Tracheal epithelial cell (primary cell): ENCODE data around the gene CD22. TPM values are rescaled to one million over a fixed set of nuclear protein-coding genes. Genes with fewer than 3 reads are reported as not detected.

Experiments
- total RNA-seq: library from RNA; depleted of rRNA; stranded (reverse); fragments of >200 nt; gene quantifications from 2 replicates; pipeline ENCODE4 v1.2.1, GENCODE V29; 2014

Gene CD22
- total RNA-seq = not detected in 2 replicates

GRCh38 chr19:35328851-35329285, at the start of gene CD22:
CD22 (plus strand) TSS chr19:35329187; CDS start chr19:35332041, 2,854 bp downstream.

GRCh38 chr19:35291916-35292315, 37.1 kb upstream of the CD22 start, which contains the start of gene MAG:
MAG (plus strand) TSS chr19:35292161; CDS start chr19:35295409, 3,248 bp downstream.

GRCh38 chr19:35347171-35347929, 18.4 kb downstream of the CD22 start, which contains the start of gene FFAR1:
FFAR1 (plus strand) TSS chr19:35347902; CDS start chr19:35351552, 3,650 bp downstream.

GRCh38 chr19:35357867-35358573, 29.0 kb downstream of the CD22 start, which contains the start of gene FFAR3:
FFAR3 (plus strand) TSS chr19:35358460; CDS start chr19:35358891, 431 bp downstream.

GRCh38 chr19:35370722-35371121, 41.7 kb downstream of the CD22 start, which contains the start of gene GPR42:
GPR42 (plus strand) TSS chr19:35371068; CDS start chr19:35371360, 292 bp downstream.

Other genes with a start within 250 kb of the CD22 start
- 346 and 846 TPM in 2 replicates for gene FXYD3, start 213.4 kb upstream of the CD22 start, total RNA-seq
- gene LGI4, start 194.1 kb upstream of the CD22 start, total RNA-seq = under 0.01 TPM in 1 of 2 replicates, not detected in the other
- not detected in 2 replicates for gene FXYD1, start 190.4 kb upstream of the CD22 start, total RNA-seq
- gene FXYD7, start 185.9 kb upstream of the CD22 start, total RNA-seq = not detected in 2 replicates
- 8.2 and 12.8 TPM in 2 replicates for gene FXYD5, start 174.5 kb upstream of the CD22 start, total RNA-seq
- not detected in 2 replicates for gene FAM187B, start 100.4 kb upstream of the CD22 start, total RNA-seq
- gene LSR, start 80.2 kb upstream of the CD22 start, total RNA-seq = 45.0 and 50.6 TPM in 2 replicates
- 41.4 and 53.7 TPM in 2 replicates for gene USF2, start 60.2 kb upstream of the CD22 start, total RNA-seq
- gene HAMP, start 46.7 kb upstream of the CD22 start, total RNA-seq = under 0.01 TPM in 1 of 2 replicates, not detected in the other
- not detected in 2 replicates for gene MAG, start 37.0 kb upstream of the CD22 start, total RNA-seq
- under 0.01 TPM in 1 of 2 replicates, not detected in the other for gene FFAR1, start 18.7 kb downstream of the CD22 start, total RNA-seq
- not detected in 2 replicates for gene FFAR3, start 29.3 kb downstream of the CD22 start, total RNA-seq
- gene GPR42, start 41.9 kb downstream of the CD22 start, total RNA-seq = not detected in 2 replicates
- 0.24 TPM in 1 of 2 replicates, not detected in the other for gene FFAR2, start 119.1 kb downstream of the CD22 start, total RNA-seq
- 3.1 TPM in 1 of 2 replicates, not detected in the other for gene KRTDAP, start 161.3 kb downstream of the CD22 start, total RNA-seq
- gene DMKN, start 184.5 kb downstream of the CD22 start, total RNA-seq = 75.0 and 131 TPM in 2 replicates
- gene SBSN, start 199.1 kb downstream of the CD22 start, total RNA-seq = 2.3 and 16.6 TPM in 2 replicates
- not detected in 2 replicates for gene GAPDHS, start 204.3 kb downstream of the CD22 start, total RNA-seq
- 132 and 141 TPM in 2 replicates for gene TMEM147, start 216.4 kb downstream of the CD22 start, total RNA-seq
- gene ATP4A, start 234.5 kb downstream of the CD22 start, total RNA-seq = not detected in 2 replicates